ENCODE results near the gene RTF1. TPM values are rescaled to one million over a fixed set of nuclear protein-coding genes. Genes with fewer than 3 reads are reported as not detected.
A peak's percentile ranks its signal among the peaks of the same experiment; 100 is the strongest.
"Not testable (repeated sequence)": the region's sequence is repeated elsewhere in the genome, so short reads cannot be mapped to it uniquely, and the experiment has no call there.

RTF1 gene
- polyA plus RNA-seq (2011; rRNA removed) (32.5 and 40.8 TPM in 2 replicates), polyA minus RNA-seq (2011; rRNA and poly(A)+ RNA removed) (20.1 and 21.9 TPM in 2 replicates)

DNA sequence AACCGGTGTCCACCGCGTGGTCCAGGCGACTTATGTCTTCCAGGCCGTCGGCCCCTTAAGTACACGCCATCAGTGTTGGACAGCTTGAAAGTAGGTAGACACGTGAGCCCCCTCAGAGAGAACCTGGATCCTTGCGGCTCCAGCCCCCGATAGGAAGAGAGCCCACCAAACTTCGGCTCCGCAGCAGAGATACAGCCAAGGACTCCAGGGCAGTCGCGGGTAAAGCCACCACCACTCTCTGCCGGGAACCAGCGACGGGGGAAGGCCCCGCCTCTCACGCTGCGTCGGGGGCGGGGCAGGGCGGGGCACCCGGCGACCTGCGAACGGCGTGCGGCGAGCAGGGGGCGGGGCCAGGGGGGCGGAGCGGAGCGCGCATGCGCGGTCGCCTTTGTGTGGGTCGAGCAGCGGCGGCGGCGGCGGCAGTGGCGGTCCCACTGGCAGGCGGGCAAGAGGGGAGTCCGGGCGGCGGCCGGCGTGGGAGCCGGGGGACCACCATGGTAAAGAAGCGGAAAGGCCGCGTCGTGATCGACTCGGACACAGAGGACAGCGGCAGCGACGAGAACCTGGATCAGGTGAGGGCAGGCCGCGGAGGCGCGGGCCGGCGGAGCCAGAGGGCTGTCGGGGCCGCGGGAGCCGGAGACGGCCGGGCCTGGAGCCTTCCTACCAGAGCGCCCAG lies at the start of gene RTF1:
Gene RTF1 (plus strand): TSS at position 354 of the 676 bp plus-strand sequence. CDS start 21 bp downstream, at position 375.
- Histone ChIP-seq H3K4me3 (ENCODE audit: low read depth, low read length) (peak within 1 kb of the TSS; percentile 92), H3K27ac (ENCODE audit: low read depth, low read length) (peak within 1 kb of the TSS; percentile 52), H3K27me3 (ENCODE audit: control insufficient read depth, insufficient read depth, low read length) (no peaks in the 10 kb centered on the region), H3K9me3 (ENCODE audit: control insufficient read depth, insufficient read depth, low read length) (no peaks in the 10 kb centered on the region; the same call in 1 of the 2 replicates)
- TF ChIP-seq, protein P1, sequence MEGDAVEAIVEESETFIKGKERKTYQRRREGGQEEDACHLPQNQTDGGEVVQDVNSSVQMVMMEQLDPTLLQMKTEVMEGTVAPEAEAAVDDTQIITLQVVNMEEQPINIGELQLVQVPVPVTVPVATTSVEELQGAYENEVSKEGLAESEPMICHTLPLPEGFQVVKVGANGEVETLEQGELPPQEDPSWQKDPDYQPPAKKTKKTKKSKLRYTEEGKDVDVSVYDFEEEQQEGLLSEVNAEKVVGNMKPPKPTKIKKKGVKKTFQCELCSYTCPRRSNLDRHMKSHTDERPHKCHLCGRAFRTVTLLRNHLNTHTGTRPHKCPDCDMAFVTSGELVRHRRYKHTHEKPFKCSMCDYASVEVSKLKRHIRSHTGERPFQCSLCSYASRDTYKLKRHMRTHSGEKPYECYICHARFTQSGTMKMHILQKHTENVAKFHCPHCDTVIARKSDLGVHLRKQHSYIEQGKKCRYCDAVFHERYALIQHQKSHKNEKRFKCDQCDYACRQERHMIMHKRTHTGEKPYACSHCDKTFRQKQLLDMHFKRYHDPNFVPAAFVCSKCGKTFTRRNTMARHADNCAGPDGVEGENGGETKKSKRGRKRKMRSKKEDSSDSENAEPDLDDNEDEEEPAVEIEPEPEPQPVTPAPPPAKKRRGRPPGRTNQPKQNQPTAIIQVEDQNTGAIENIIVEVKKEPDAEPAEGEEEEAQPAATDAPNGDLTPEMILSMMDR (IDR thresholded peaks at IDR 0.05; ENCODE audit: low read depth, low read length): no peak
- peak; percentile 44 for DNase-seq (ENCODE audit: low read depth, low spot score)
- CTCF ChIA-PET: no interaction called here
- POLR2A ChIA-PET: no interaction called here

DNA sequence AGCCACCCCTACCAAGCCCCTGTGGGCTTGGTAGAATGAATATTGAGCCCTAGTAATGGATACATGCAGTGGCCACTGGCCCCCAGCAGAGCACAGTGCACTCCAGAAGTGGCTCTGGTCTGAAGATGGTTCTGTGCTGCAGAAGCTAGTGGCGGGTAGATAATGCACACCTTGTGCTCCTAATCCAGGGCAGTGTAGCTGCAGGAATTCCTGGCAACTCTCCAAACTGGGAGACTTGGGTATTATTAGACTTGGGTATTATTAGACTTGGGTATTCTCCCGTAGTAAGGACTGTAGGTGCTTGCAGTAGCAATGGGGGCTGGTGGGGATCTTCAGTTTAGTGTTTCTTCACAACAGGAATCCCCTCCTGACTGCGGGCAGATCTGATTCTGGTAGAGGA lies 49.5 kb upstream of the RTF1 start:
- TF ChIP-seq, protein P1 (IDR thresholded peaks at IDR 0.05; ENCODE audit: low read depth, low read length): no peak
- H3K4me3 ChIP-seq (ENCODE audit: low read depth, low read length): no peak overlapping the region
- ChIA-PET CTCF (no interaction called here), POLR2A (no interaction called here)
- H3K27me3 ChIP-seq (ENCODE audit: control insufficient read depth, insufficient read depth, low read length): no peaks in the 10 kb centered on the region
- no peak for DNase-seq (ENCODE audit: low read depth, low spot score)
- H3K27ac ChIP-seq (ENCODE audit: low read depth, low read length): no peak overlapping the region
- H3K9me3 ChIP-seq (ENCODE audit: control insufficient read depth, insufficient read depth, low read length): no peaks in the 10 kb centered on the region

DNA sequence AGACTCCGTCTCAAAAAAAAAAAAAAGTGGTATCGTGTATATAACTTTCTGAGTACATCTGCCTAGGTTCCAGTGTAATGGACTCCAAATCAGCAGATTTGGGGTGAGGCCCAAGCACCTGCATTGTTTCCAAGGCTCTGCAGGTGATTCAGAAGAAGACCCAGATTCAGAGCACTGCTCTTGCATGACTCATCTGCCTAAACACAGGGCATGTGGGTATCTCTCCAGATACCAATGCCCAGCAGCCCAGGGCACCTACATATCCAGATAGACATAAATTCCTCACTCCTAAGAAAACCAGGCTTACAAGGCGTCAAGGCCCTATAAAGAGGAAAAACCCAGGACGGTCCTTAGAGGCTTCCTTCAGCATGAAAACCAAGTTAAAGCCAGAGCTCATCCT lies 38.9 kb upstream of the RTF1 start:
- Histone ChIP-seq H3K4me3 (ENCODE audit: low read depth, low read length) (no peak overlapping the region), H3K9me3 (ENCODE audit: control insufficient read depth, insufficient read depth, low read length) (no peaks in the 10 kb centered on the region), H3K27me3 (ENCODE audit: control insufficient read depth, insufficient read depth, low read length) (no peaks in the 10 kb centered on the region), H3K27ac (ENCODE audit: low read depth, low read length) (no peak overlapping the region)
- TF ChIP-seq, protein P1 (IDR thresholded peaks at IDR 0.05; ENCODE audit: low read depth, low read length): no peak
- no peak for DNase-seq (ENCODE audit: low read depth, low spot score)
- ChIA-PET CTCF (no interaction called here), POLR2A (no interaction called here)

DNA sequence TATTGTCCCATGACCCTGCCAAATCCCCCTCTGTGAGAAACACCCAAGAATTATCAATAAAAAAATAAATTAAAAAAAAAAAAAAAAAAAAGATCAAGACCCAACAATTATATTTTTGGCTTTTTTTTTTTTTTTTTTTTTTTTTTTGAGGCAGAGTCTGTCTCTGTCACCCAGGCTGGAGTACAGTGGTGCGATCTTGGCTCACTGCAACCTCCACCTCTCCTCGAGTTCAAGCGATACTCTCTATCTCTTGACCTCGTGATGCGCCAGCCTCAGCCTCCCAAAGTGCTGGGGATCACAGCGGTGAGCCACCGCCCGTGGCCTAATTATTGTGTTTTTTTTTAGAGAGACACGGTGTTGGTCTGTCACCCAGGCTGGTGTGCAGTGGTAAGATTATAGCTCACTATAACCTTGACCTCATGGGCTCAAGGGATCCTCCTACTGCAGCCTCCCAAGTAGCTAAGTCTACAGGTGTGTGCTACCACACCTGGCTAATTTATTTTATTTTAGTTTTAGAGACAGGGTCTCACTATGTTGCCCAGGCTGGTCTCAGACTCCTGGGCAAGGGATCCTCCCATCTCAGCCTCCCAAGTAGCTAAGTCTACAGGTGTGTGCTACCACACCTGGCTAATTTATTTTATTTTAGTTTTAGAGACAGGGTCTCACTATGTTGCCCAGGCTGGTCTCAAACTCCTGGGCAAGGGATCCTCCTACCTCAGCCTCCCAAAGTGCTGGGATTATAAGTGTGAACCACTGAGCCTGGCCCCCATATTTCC lies 32.7 kb upstream of the RTF1 start:
- DNase-seq (ENCODE audit: low read depth, low spot score); POLR2A ChIA-PET; CTCF ChIA-PET; H3K27me3 ChIP-seq (ENCODE audit: control insufficient read depth, insufficient read depth, low read length); H3K9me3 ChIP-seq (ENCODE audit: control insufficient read depth, insufficient read depth, low read length); H3K27ac ChIP-seq (ENCODE audit: low read depth, low read length); H3K4me3 ChIP-seq (ENCODE audit: low read depth, low read length): not testable (repeated sequence)

DNA sequence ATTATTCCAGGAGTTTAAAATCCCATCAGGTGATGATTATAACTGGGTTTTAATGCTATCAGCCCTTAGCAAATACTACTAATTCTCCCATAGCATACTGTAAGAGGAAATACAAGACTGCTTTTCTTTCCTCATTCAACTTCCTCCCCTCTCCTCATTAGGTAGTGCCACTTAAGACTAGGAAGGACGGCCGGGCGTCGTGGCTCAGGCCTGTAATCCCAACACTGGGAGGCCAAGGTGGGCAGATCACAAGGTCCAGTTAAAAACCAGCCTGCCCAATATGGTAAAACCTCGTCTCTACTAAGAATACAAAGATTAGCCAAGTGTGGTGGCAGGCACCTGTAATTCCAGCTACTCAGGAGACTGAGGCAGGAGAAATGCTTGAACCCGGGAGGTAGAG lies 29.2 kb upstream of the RTF1 start:
- DNase-seq (ENCODE audit: low read depth, low spot score): no peak
- no peak overlapping the region for H3K27ac ChIP-seq (ENCODE audit: low read depth, low read length)
- POLR2A ChIA-PET: no interaction called here
- no peaks in the 10 kb centered on the region for H3K9me3 ChIP-seq (ENCODE audit: control insufficient read depth, insufficient read depth, low read length)
- H3K27me3 ChIP-seq (ENCODE audit: control insufficient read depth, insufficient read depth, low read length): no peaks in the 10 kb centered on the region
- no peak overlapping the region for H3K4me3 ChIP-seq (ENCODE audit: low read depth, low read length)
- CTCF ChIA-PET: interaction anchor here (0.7 kb wide), 1 partner anchor 543 kb away, joined by 5 read pairs; no protein-coding TSS in a partner anchor
- TF ChIP-seq, protein P1 (IDR thresholded peaks at IDR 0.05; ENCODE audit: low read depth, low read length): no peak

All from AG04450 (cell line).